ENCODE data around the gene FCRL1. TPM values are rescaled to one million over a fixed set of nuclear protein-coding genes. Genes with fewer than 3 reads are reported as not detected.

FCRL1 gene, protein sequence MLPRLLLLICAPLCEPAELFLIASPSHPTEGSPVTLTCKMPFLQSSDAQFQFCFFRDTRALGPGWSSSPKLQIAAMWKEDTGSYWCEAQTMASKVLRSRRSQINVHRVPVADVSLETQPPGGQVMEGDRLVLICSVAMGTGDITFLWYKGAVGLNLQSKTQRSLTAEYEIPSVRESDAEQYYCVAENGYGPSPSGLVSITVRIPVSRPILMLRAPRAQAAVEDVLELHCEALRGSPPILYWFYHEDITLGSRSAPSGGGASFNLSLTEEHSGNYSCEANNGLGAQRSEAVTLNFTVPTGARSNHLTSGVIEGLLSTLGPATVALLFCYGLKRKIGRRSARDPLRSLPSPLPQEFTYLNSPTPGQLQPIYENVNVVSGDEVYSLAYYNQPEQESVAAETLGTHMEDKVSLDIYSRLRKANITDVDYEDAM
- not detected for total RNA-seq
- long read RNA-seq: 0 reads

DNA sequence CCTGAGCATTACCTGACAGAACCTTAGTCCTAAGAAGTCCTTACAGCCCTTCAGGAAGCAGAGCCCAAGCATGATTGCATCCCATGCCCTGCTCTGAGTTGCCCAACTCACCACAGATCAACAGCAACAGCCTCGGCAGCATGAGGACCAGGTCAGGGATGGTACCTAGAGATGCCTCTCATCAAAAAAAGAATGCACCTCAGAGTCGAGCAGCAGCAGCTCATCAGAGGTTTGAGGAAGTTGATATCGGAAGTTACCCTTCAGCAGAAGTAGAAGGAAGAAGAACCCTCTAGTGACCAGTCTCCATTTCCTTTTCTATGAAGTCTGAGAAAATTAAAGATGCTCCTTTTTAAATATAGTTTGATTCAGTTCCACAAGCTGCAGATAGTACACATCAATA is at the start of gene FCRL1:
TSS of gene FCRL1 (minus strand) at position 225 of the 400 bp plus-strand sequence. CDS start at position 142, 83 bp downstream.
- DNase-seq: no peak
- ATAC-seq (ENCODE audit: poor library complexity): no peak
- intact Hi-C loops (cut with DNase I): no loop called here

DNA sequence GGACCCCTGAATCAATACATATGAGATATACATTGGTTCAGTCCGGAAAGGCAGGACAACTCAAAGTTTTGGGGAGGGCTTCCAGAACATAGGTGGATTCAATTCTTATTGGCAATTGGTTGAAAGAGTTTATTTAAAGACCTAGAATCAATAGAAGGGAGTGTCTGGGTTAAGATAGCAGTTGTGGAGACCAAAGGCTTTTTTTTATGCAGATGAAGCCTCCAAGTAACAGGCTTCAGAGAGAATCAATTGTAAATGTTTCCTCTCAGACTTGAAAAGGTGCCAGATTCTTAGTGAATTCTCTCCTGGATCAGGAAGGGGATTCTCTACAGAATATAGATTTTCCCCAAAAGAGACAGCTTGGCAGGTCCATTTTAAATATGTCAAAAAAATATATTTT is 48.7 kb upstream of the FCRL1 start:
- ATAC-seq (ENCODE audit: poor library complexity) (no peak), DNase-seq (no peak)
- intact Hi-C loops (cut with DNase I): no loop called here

DNA sequence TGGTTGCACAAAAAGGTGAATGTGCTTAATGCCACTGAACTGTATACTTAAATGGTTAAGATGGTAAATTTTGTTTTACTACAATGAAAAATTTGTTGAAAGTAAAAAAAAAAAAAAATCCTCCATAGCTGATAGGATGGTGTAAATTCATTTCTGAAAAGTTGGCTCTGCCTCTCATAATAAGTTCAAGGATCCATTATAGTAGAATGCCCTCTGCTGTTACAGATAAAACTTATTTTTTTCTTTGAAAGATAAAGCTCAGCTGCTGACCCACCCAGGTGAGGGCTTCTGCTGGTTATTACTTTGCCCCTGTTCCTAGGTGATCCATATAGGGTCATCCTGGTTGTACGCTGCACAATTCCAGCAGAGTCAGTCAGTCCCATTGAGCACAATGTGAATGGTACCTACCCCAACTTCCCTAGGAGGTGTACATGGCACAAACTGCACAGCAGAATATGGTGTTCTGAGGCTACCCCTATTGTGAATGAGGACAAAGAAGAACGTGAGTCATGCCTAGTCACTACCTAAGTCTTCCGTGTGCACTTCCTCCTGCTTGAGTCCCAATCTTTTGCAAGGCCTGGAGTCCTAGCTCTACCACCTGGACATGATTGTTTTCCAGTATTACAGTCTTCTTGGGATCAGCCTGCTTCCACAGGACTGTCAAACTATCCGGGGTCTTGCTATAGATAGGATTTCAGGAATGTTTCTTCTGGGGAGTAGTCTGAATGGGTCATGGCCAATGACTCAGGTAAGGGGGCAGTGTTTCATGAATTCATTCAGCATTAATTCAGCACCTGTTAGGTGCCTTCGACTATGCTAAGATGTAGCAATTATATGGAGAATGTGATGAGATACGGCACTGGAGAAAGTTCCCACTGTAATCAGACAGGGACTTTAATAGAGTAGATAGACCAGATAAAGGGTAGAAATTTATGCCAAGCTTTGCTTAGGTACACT is 42.5 kb upstream of the FCRL1 start:
- no peak for DNase-seq
- ATAC-seq (ENCODE audit: poor library complexity): no peak
- intact Hi-C loops (cut with DNase I): no loop called here

DNA sequence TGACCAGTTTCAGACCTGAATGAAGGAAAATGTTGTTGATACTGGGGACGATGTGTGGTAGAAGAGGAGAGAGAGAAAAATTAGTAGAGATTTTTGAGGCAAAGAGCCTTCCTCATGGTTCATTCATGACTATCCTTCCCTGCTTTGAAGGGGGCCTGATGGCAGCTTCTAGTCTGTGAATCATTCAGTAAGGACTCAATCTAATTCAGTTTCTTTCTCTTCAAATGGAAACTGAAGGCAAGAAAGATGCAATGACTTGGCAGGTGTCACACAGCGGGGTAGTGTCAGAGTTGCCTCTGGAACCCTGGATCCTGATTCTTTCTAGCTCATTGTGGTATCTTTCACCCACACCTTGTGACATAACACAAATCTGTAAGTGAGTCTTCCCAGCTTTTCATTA is 36.6 kb upstream of the FCRL1 start:
- no peak for DNase-seq
- intact Hi-C loops (cut with DNase I): no loop called here
- no peak for ATAC-seq (ENCODE audit: poor library complexity)

DNA sequence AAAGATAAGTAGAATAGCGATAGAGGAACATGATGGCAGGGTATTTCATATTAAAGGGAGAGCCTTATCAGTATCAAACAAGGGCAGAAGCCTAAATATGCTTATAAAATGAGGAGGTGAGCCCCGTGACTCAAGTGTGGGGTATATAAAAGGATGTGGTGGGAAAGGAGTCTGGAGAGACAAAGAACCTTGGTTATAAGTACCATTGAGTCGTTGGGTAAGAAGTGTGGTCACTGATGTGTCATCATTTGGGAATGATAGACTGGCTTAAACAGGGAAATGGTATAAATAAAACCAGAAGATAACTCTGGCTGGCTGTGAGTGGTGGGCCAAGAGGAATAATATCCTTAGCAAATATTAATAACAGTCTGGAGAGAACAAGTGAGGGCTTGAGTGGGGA is 32.6 kb upstream of the FCRL1 start:
- ATAC-seq (ENCODE audit: poor library complexity) (no peak), DNase-seq (no peak)
- intact Hi-C loops (cut with DNase I): no loop called here

DNA sequence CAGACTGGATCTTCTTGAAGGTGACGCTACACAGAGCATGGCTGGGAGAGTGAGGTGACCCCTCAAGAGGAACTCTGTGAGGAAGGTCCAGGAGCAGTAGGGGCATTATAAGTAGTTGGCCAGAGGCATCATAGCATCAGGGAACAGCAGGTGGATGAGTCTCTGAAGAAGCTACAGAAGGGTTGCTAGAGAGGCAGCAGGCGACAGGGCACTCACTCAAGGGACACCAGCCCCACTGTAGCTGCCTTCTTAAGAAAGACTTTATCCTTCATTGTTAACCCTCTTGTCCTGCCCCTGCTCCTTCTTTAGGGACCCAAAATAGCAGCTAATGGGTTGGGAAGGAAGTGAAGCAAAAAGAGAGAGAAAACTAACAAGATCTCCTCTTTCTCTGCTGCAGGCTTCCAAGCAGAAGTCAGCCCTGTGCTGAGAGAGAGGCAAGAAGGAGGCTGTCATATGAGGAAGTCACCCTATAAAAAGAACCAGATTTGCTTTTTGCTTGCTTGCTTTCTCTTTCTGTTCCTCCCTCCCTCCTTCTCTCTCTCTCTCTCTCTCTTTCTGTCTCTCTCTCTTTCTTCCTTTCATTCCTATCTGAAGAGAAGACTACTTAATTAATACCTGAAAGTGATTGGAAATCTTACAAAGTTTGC is 29.4 kb upstream of the FCRL1 start:
- no peak for DNase-seq
- intact Hi-C loops (cut with DNase I): no loop called here
- no peak for ATAC-seq (ENCODE audit: poor library complexity)

DNA sequence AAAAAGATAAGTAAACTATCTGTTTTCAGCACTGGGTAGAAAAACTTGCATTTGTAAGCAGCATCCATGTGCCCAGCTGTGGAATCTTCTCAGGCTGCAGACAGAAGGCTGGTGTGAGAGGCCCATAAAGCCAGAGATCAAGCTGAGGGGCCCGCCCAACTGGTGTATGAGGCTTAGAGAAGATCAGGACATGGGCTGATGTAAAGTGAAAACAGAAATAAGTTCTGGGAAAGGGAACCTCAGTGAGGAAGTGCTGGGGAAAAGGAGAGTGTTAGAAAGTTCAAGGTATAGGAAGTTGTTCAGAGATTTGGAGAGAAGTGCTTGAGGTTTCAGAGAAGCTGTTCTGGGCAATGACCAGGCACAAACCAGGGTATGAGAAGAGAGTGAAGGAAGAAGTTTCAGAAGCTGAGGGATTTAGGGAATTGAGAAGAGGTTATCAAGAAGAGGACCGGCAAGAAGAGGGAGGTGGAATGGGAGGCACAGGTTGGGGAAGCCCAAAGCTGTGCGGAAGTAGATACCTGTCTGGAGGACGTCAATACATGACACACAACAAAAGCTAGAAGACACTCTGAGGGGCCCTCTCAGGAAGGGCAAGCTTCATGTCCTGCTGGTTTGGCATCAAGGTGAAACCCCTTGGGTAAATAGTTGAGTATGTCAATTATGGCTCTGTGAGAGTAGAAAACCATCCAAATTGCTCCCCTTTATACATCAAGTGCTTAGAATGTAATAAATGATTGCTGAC is 24.3 kb upstream of the FCRL1 start:
- peak; percentile 46 for ATAC-seq (ENCODE audit: poor library complexity)
- intact Hi-C loops (cut with DNase I): no loop called here

DNA sequence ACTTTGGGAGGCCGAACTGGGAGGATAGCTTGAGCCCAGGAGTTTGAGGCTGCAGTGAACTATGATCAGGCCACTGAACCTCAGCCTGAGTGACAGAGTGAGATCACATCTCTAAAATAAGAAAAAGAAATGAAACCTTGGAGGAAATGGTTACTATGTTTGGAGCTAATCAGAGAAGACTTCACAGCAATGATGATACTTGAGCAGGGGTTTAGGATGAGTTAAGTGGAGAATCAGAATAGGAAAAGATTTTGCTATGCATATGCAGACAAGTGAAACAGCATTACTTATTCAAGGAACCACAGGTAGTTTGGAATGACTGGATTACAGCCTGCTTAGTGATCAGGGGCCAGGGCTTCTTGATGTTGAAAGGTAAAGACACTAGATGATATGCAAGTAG is 23.0 kb upstream of the FCRL1 start:
- intact Hi-C loops (cut with DNase I): no loop called here
- no peak for DNase-seq
- ATAC-seq (ENCODE audit: poor library complexity): no peak

More for the DNA sequence above, 24.3 kb upstream of the FCRL1 start:
- peak; percentile 53 for DNase-seq

DNA sequence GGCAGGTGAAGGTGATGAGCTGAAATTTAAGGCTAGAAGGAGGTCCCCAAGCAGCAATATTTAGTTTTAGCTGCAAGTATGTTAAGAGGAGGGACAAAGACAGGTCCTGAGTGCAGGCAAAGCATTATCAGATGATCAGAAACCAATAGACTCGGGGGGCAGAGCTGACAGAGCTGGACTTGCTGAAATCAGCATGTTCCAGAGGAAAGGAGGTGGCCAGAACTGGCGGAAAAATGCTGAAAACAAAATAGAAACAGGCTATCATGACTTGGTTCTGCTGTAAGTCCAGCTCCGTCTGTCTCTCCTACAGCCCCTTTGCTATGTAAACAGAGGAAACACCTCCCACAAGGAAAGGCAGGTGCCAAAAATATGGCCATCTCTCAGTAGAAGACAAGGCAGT is 21.8 kb upstream of the FCRL1 start, which contains the start of gene CD5L:
TSS of gene CD5L (minus strand) at position 101 of the 400 bp plus-strand sequence. CDS start 107 bp downstream, outside the sequence.
- intact Hi-C loops (cut with DNase I): no loop called here
- ATAC-seq (ENCODE audit: poor library complexity) (no peak), DNase-seq (no peak)

DNA sequence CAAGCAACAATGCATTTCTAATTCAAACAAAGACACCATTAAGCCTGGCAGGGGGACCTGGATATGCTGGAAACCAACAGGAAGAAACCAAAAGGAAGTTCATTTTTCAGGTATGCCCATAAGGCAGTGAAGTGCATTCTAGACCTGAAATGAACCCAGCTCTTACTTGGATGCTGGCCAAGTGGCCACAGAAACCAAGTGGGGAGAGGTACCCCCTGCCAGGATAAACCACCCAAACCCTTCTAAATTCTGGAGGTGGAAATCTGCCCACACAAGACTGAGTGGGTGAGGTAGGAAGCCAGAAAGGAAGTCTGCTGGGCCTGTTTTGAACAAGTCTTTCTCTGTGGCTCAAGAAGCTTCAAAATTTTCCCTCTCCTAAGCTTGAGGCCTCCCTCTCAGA is 19.0 kb upstream of the FCRL1 start:
- ATAC-seq (ENCODE audit: poor library complexity) (no peak), DNase-seq (no peak)
- intact Hi-C loops (cut with DNase I): no loop called here

DNA sequence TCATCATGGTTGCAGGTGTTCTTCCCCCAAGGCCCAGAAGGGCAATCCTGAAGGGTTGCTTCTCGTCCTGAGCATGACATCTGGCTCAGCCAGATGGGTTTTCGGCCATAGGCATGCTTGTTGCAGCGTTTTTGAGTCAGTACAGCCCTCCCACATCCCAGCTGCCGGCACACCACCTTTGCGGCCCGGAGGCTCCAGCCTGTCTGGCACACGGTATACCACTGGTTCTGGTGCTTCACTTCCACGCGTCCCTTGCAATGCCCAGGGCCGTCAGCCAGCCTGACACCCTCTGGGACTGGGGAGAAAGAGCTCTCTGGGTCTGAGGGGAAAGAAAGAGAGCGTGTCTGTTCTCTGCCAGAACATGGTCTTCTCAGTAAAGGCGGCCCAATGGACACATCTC is 14.5 kb upstream of the FCRL1 start:
- ATAC-seq (ENCODE audit: poor library complexity) (no peak), DNase-seq (no peak)
- intact Hi-C loops (cut with DNase I): no loop called here

DNA sequence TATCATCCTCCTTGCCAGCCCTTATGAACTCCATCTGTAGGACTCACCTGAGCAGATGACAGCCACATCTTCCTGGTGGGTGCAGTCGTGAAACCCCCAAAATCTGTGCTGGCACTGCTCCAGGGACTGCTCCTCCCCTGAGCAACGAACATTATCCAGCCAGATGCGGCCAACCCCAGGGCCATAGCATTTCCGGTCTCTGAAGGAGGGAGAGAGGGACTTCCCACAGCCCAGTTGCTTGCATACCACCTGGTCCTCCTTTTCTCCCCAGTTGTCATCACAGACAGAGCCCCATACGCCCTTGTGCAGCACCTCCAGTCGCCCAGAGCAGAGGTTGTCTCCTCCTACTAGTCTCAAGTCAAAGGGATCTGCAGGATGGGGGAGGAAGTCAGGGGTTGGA is 13.2 kb upstream of the FCRL1 start:
- no peak for DNase-seq
- intact Hi-C loops (cut with DNase I): no loop called here

DNA sequence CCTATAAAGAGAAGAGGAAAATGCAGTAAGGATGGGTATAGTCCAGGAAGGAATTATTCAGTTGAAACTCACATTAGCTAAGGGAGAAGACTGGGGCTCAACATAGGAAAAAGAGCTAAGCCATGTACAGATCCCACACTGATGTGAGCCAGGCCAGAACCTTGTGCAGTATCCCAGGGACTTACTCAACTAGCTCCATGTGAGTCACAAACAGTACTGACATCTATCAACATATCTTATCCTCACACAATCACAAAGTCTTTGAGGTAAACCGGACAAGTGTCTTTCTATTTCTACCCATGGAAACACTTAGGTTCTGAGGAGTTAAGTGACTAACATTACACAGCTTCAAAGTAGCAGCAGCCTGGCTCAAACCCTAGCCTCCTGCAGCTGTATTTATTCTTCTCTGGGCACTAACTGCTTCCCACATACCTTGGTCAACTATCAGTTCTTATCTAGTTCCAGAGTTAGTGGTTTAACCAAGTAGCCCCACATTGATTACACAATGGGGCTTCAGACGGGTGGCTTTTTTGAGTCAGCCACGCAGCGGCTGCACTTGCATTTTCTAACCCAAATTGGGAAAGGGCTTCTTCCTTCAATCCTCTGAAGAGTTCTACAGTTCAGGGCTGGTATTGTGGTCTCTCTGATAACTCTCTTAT is 12.2 kb upstream of the FCRL1 start:
- intact Hi-C loops (cut with DNase I): no loop called here
- DNase-seq: no peak
- ATAC-seq (ENCODE audit: poor library complexity): no peak

More for the DNA sequence above, 13.2 kb upstream of the FCRL1 start:
- no peak for ATAC-seq (ENCODE audit: poor library complexity)

DNA sequence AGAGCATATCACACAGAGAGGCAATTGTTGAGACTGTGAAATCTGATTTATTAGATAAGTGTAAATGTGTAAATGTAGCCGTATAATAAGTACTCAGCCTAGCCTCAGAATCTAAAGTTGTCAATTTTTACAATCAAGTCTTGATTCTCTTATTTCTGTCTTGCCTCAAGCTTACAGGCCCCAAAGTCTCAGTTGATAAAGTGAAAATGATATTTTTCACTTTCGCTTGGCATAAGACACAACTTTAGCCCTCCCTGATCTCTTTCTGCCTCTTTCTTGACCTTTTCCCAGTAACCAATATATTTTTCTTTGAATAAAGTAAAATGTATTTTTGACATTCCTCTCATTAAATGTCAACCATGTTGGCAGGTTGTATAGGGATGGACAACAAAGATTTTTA is 11.0 kb upstream of the FCRL1 start:
- ATAC-seq (ENCODE audit: poor library complexity) (no peak), DNase-seq (no peak)
- intact Hi-C loops (cut with DNase I): no loop called here

DNA sequence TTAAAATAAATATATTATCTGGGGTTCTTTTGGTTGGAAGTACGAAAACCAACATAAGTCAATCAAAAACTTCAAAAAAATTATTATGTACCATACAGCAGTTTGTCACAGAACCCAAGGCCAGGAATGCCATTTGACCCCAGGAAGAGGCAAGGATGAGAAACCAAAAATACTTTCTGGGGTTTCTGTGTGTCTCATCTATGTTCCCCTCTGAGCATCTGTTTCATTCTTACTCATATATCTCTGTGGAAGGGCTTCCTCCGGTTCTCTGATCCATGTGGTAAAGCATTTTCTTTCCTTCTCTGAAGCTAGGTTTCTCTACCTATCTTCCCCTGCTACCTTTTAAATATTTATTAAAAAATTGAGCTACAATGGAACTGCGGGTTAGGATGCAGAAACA is 9.8 kb upstream of the FCRL1 start:
- ATAC-seq (ENCODE audit: poor library complexity): no peak
- intact Hi-C loops (cut with DNase I): no loop called here
- DNase-seq: no peak

DNA sequence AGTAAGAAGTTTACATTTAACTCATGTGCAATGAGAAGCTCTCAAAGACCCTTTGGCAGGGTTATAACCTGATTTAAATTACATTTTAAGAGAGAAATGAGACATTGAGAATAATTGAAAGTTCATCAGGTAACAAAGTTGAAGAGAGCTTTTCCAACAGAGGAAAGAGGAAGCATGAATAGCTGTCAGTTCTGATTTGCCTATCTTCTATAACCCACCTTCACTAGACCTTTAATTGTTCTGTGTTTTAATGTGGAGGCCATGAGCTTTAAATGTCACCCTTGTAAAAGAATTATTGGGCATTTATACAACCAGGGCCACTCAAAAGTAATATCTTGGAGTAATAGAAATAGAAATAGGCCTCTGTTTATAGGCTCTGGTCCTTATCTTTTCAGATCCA is 9.3 kb upstream of the FCRL1 start:
- ATAC-seq (ENCODE audit: poor library complexity): no peak
- no peak for DNase-seq
- intact Hi-C loops (cut with DNase I): no loop called here

DNA sequence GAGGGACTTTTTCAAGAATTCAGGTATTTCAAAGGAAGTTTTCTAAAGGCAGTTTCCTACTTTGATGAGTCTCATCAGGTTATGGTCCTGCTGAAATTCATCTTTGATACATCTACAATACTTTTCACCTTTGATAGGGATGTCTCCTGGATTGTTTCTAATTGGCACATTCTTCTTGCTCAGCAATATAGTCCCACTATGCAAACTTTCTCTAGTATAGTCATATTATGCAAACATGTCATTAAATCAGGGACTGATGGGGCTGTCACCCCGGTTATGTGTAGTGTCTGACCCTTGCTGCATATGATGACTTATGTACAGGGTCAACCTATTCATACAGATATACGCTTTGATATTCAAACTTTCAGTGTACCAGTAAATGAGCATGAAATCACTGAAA is 379 bp upstream of the FCRL1 start:
- intact Hi-C loops (cut with DNase I): no loop called here
- no peak for ATAC-seq (ENCODE audit: poor library complexity)
- DNase-seq: no peak

DNA sequence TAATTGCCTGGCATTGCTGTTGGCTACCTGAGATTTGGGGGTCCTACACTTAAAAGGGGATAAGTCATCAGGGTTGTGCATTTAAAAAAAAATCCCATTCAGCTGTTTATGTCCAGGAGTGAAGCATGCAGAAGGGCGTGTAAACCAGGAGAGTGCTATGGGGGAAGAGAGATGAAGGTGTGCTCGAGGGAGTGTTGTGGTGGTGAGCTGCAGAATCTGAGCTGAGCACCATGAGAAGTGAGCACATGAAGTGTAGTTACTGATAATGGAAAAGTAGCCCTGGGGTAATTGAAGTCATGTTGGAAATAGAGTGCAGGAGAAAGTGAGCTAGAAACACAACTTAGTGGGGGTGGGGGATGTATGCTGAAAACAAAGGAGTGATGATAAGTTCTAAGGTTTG is 705 bp downstream of the FCRL1 start:
- ATAC-seq (ENCODE audit: poor library complexity) (no peak), DNase-seq (no peak)
- intact Hi-C loops (cut with DNase I): no loop called here

Measured in Right ventricle myocardium superior (tissue), 1 donor.